Mesothelial cell of epicardium (in vitro differentiated cells): ENCODE data around the gene MIGA2. TPM values are rescaled to one million over a fixed set of nuclear protein-coding genes. Genes with fewer than 3 reads are reported as not detected.

ENCODE experiments used
- DNase-seq, 2 experiments: peaks; one replicate each; pipeline ENCODE4 v3.0.0; 2021; ENCODE audit warnings: low spot score in 2 of 2; ENCODE audit not compliant: unreplicated experiment in 2 of 2
- H3K27ac Mint-ChIP-seq: 2 replicates; pipeline ENCODE4 v1.8.0; 2021; ENCODE audit warnings: mixed read lengths
- H3K27me3 Mint-ChIP-seq: 2 replicates; pipeline ENCODE4 v1.8.0; 2021; ENCODE audit warnings: low read depth, mixed read lengths
- H3K36me3 Mint-ChIP-seq: 2 replicates; pipeline ENCODE4 v1.8.0; 2021; ENCODE audit warnings: mixed read lengths
- H3K4me1 Mint-ChIP-seq: 2 replicates; pipeline ENCODE4 v1.8.0; 2021; ENCODE audit warnings: mixed read lengths
- H3K4me3 Mint-ChIP-seq: 2 replicates; pipeline ENCODE4 v1.8.0; 2021; ENCODE audit warnings: mild to moderate bottlenecking, moderate library complexity, mixed read lengths
- H3K9me3 Mint-ChIP-seq: 2 replicates; pipeline ENCODE4 v1.8.0; 2021; ENCODE audit warnings: mixed read lengths
- CTCF ChIP-seq: fragments of 200-600 bp; sonication (generic); IDR thresholded peaks from one replicate; pipeline ENCODE4 v1.5.0; 2021; ENCODE audit warnings: antibody characterized with exemption; ENCODE audit not compliant: unreplicated experiment
- total RNA-seq: library from RNA; stranded (reverse); gene quantifications from 3 replicates; pipeline ENCODE4 v1.2.1, GENCODE V29; 2021

Gene MIGA2
- total RNA-seq, 1 donor from 2014 or later: 37.9 TPM

GRCh38 chr9:129089246-129089645, 52.8 kb downstream of the MIGA2 start:
- no peak for DNase-seq
- no peak overlapping the region for H3K27ac Mint-ChIP-seq
- H3K4me1 Mint-ChIP-seq: no peaks in the 10 kb centered on the region
- H3K4me3 Mint-ChIP-seq: no peak overlapping the region
- peaks cover 2% of the 10 kb centered on the region for H3K36me3 Mint-ChIP-seq
- no peaks in the 10 kb centered on the region for H3K27me3 Mint-ChIP-seq
- no peaks in the 10 kb centered on the region for H3K9me3 Mint-ChIP-seq
- TF ChIP-seq CTCF: no peak

- H3K4me3 Mint-ChIP-seq: no peak overlapping the region
- DNase-seq: no peak
- no peaks in the 10 kb centered on the region for H3K4me1 Mint-ChIP-seq
- peaks cover 11% of the 10 kb centered on the region for H3K36me3 Mint-ChIP-seq
- no peak for TF ChIP-seq CTCF
- H3K27me3 Mint-ChIP-seq: no peaks in the 10 kb centered on the region
- no peak overlapping the region for H3K27ac Mint-ChIP-seq
- H3K9me3 Mint-ChIP-seq: no peaks in the 10 kb centered on the region
Measured at GRCh38 chr9:129093602-129094386, 57.4 kb downstream of the MIGA2 start.

- Mint-ChIP-seq H3K4me1 (no peaks in the 10 kb centered on the region), H3K9me3 (no peaks in the 10 kb centered on the region), H3K4me3 (no peak overlapping the region), H3K36me3 (peaks cover 11% of the 10 kb centered on the region), H3K27ac (no peak overlapping the region), H3K27me3 (no peaks in the 10 kb centered on the region)
- TF ChIP-seq CTCF: no peak
- no peak for DNase-seq
Measured at GRCh38 chr9:129094387-129095169, 58.2 kb downstream of the MIGA2 start.

- Mint-ChIP-seq H3K36me3 (peaks cover 10% of the 10 kb centered on the region), H3K9me3 (no peaks in the 10 kb centered on the region), H3K4me1 (no peaks in the 10 kb centered on the region), H3K27me3 (no peaks in the 10 kb centered on the region), H3K4me3 (no peak overlapping the region), H3K27ac (no peak overlapping the region)
- no peak for TF ChIP-seq CTCF
- no peak for DNase-seq
Measured at GRCh38 chr9:129095170-129095667, 58.8 kb downstream of the MIGA2 start.

- no peak for TF ChIP-seq CTCF
- H3K9me3 Mint-ChIP-seq: no peaks in the 10 kb centered on the region
Measured at GRCh38 chr9:129095908-129096307, 59.5 kb downstream of the MIGA2 start.

More at GRCh38 chr9:129095908-129096307, 59.5 kb downstream of the MIGA2 start:
- Mint-ChIP-seq H3K4me3 (no peak overlapping the region), H3K27ac (no peak overlapping the region), H3K36me3 (peaks cover 9% of the 10 kb centered on the region), H3K4me1 (no peaks in the 10 kb centered on the region), H3K27me3 (no peaks in the 10 kb centered on the region)
- DNase-seq: no peak
